HG02943 (cell line): ENCODE results near the gene PDLIM5.
"Not testable (repeated sequence)": the region's sequence is repeated elsewhere in the genome, so short reads cannot be mapped to it uniquely, and the experiment has no call there.

Experiments
- ATAC-seq: cut with Tn5 transposase; IDR thresholded peaks from one replicate; pipeline ENCODE4 v1.9.1; 2021; ENCODE audit warnings: mild to moderate bottlenecking, low read depth, moderate library complexity; ENCODE audit not compliant: unreplicated experiment

PDLIM5 gene

GRCh38 chr4:94636004-94636403 lies 184.3 kb downstream of the PDLIM5 start:
- ATAC-seq, result no peak

DNA sequence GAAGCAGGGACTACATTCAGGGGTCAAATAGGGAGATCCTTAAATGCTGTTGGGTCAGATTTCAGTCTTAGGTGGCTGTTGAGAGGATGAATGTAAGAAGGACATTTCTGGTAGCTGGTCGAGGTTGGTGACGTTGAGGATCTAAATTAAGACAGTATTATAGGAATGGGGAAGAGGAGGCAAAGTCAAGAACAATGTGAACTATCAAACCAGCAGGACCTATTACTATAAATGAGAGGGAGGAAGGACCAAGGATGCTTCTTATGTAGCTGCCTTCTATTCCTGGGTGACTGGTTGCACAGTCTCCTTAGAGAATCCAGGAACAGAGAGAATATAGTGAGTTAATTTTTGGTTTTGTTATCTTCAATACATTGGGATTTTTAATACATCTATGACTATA lies 187.6 kb downstream of the PDLIM5 start:
- ATAC-seq, result no peak

DNA sequence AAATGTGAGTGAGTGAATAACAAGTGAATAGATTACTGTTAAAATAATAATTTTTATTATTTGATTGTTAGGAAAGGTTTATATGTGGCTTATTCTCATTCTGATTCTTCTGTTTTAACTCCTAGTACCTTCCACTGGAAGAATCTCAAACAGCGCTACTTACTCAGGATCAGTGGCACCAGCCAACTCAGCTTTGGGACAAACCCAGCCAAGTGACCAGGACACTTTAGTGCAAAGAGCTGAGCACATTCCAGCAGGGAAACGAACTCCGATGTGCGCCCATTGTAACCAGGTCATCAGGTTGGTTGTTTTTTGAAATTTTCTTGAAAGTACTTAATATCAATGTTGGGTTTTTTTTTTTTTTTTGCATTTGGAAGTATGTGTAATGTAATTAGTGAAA lies 188.4 kb downstream of the PDLIM5 start:
- no peak for ATAC-seq

GRCh38 chr4:94641702-94642560 lies 190.2 kb downstream of the PDLIM5 start:
- ATAC-seq, result no peak

GRCh38 chr4:94642561-94642866 lies 190.8 kb downstream of the PDLIM5 start:
- ATAC-seq, result no peak

- no peak for ATAC-seq
Measured at GRCh38 chr4:94648699-94649098, 197.0 kb downstream of the PDLIM5 start.

DNA sequence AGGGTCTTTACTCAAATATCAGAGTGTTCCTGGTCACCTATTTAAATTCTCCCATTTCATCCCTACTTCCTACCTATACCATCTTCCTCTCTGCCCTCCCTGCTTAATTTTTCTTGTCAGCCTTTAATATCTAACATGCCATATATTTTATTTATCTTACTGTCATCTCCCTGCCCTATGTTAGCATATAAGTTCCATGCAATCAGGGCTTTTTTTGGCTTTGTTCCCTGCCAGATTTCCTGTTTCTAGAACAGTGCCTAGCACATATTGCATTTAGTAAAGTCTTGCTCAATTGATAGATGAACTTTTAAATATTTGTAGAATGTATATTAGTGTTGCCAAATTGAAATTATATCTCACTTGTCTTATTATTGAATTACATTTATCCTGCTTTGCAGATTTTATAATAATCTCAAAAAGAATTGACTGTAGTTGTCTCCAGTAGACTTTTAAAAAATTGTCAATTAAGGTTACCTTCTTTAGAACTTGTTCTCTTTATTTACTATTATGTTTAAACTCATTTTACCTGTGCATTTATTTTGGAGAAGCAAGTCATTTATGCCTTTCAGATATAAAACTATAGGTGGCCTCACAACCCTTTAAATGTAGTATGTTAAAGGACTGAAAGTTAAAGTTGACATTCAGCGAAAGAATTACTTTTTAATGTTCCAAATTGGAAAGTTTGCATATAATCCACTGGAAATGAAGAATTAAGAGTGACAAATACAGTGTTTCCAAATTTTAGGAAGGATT lies 197.8 kb downstream of the PDLIM5 start:
- ATAC-seq, result no peak

GRCh38 chr4:94650134-94650495 lies 198.4 kb downstream of the PDLIM5 start:
- no peak for ATAC-seq

DNA sequence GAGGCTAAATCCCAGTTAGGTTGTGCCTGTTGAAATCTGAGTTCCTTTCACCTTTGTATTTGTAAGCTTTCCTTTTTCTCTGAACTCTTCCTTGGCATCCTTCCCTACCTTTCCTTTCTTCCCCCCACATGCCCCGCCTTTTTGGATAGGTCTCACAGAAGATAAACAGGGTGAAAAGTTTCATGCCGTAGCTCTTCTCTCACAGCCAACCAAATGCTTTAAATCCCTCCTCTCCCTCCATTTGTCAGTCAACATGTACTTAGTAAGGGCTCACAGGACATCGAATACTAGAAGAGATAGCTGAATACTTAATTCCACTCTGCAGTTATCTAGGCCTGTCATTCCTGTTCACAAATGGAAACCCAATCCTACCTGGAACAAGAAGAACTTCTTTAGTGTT lies 198.9 kb downstream of the PDLIM5 start:
- no peak for ATAC-seq

DNA sequence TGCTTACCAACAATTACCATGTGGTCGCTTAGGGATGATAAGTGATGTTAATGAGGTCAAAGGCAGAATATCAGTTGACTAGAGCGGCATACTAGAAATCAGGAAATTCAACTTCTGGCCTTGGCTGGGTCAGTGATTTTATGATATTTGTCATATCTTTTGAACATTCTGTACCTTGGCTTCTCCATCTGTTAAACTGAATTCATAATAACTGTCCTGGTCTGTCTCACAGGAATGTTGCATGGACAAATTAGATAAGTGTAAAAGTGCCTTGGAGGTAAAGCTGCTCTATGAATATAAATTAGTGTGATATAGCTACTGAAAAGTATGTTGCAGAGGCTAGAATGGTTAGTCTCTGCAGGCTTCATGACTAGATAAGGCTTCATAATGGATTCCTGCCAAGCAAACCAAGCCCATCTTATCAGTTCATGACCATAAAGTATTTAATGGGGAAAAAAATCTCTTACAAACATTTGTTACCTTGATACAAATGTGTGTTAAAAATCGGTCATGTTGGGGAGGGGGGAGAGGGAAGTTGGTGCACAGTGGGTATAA lies 201.4 kb downstream of the PDLIM5 start:
- no peak for ATAC-seq

DNA sequence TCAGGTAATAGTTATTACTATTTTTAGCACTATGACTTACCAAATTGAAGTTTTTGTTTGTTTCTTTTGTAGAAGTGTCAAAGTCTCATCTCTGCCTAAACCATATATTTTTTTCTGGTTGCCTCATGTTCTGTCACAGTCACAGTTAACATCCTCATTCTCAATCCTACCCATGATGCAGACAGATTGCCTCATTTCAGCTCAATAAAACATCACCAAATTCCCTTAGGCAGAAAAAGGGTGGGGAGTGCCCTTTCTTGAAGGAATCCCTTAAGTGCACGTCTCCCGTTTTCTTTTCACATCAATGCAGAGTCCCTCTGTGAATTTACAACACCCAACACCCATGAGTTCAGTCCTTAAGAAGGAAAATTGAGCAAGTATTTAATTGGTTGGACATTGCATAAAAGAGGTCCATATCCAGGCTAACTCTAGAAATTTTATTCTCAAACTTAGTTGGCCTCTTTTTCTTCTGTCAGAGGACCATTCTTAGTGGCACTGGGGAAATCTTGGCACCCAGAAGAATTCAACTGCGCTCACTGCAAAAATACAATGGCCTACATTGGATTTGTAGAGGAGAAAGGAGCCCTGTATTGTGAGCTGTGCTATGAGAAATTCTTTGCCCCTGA lies 202.4 kb downstream of the PDLIM5 start:
- ATAC-seq, result no peak

GRCh38 chr4:94654714-94655113 lies 203.0 kb downstream of the PDLIM5 start:
- no peak for ATAC-seq

DNA sequence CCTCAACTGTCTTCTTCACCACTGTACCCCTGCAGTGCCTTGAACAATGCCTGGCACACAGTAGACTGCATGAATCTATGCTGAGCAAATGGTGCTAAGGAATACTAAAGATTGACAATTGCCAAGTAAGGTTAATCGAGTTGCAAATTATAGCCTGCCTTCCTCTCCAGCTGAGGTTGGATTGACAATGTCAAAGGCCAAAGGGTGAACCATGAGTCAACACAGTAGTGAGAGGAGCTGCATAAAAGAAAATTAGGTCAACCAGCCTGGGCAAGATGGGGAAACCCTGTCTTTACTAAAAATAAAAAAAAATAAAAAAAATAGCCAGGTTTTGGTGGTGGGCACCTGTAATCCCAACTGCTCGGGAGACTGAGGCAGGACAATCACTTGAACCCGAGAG lies 208.9 kb downstream of the PDLIM5 start:
- no peak for ATAC-seq

DNA sequence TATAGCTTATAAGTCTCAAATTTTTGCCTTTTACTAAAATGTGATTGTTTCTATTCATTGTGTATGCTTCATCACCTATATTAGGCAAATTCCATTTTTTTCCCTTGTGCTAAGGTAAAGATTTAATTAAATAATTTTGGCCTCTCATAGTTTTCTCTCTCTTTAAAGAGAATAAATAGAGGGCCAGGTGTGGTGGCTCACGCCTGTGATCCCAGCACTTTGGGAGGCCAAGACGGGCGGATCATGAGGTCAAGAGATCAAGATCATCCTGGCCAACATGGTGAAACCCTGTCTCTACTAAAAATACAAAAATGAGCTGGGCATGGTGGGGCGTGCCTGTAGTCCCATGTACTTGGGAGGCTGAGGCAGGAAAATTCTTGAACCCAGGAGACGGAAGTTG lies 213.3 kb downstream of the PDLIM5 start:
- not testable (repeated sequence) for ATAC-seq

GRCh38 chr4:94665500-94666404 lies 214.0 kb downstream of the PDLIM5 start:
- ATAC-seq, result no peak

DNA sequence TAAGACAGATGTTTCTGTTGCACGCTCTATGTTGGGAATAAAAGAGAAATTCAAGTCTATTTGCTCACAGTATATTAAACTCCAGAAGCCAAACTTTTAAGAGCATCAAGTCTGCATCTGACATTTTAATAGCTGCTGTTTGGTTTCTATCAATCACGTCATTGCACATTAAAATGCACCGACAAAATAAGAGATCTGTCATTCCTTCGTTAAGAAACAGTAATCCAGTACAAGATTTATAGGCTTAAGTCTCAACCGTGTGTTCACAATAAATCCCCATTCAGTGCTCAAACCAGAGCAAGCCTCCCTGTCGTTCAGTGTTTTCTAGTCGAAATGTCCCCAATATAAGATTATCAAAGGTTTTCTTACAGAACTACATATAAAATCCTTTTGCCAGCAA lies 217.0 kb downstream of the PDLIM5 start:
- ATAC-seq, result no peak

- no peak for ATAC-seq
Measured at GRCh38 chr4:94669672-94670664, 218.2 kb downstream of the PDLIM5 start.

- no peak for ATAC-seq
Measured at GRCh38 chr4:94671113-94671512, 219.4 kb downstream of the PDLIM5 start.

DNA sequence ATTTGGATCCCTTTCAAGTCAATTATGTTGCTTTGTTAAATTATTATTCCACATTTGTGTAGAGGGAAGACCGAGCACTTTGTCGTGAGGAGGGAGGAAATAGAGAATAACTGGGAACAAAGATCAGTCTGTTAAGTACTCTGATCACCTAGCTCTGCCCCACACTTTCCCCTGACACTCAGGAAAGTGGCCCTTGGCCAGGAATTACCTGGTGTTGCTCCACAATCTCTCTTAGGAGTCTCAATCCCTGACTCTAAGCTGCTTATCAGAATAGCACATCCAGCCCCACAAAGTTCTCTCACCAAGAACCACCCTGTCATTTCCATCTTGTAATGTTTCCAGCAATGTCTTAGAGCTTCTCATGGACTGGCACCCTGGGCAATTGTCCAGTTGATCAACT lies 222.2 kb downstream of the PDLIM5 start:
- ATAC-seq, result no peak
